ENCODE results near the gene LPAR3. TPM values are rescaled to one million over a fixed set of nuclear protein-coding genes. Genes with fewer than 3 reads are reported as not detected.

LPAR3 gene
- total and polyA plus RNA-seq, 2 of the 13 experiments (the other 11 are each of a cell fraction or from before 2014, with no cell fraction given) = not detected

DNA sequence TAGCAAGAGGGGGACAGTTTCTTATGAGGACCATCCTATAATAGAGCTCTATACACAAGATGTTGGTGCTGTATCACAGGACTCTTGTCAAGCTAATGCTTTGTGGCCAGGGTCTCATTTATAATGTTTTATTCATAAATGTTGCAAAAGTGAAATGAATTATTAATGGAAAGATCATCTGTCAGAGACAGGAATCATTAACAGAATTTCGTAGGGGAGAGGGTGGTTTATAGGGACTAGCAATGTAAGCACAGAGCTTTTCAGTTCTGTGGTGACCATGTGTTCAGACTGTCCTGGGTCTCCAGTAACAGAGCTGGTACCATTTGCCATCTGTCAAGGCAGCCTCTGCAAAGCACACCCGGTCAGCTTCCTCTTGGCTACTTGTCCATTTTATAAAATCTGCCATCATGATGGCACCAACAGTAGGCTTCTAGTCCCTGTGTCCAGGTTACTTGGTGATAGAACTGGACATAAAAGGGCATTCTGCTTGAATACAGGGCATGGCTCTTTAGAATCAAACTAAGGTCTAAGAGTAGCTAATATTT is 36.2 kb downstream of the LPAR3 start (continued):
- TF ChIP-seq, protein P1, sequence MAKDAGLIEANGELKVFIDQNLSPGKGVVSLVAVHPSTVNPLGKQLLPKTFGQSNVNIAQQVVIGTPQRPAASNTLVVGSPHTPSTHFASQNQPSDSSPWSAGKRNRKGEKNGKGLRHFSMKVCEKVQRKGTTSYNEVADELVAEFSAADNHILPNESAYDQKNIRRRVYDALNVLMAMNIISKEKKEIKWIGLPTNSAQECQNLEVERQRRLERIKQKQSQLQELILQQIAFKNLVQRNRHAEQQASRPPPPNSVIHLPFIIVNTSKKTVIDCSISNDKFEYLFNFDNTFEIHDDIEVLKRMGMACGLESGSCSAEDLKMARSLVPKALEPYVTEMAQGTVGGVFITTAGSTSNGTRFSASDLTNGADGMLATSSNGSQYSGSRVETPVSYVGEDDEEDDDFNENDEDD (CRISPR knock-in tag; IDR thresholded peaks at IDR 0.05; ENCODE audit: borderline replicate concordance) = no peak
- TF ChIP-seq, protein P2, sequence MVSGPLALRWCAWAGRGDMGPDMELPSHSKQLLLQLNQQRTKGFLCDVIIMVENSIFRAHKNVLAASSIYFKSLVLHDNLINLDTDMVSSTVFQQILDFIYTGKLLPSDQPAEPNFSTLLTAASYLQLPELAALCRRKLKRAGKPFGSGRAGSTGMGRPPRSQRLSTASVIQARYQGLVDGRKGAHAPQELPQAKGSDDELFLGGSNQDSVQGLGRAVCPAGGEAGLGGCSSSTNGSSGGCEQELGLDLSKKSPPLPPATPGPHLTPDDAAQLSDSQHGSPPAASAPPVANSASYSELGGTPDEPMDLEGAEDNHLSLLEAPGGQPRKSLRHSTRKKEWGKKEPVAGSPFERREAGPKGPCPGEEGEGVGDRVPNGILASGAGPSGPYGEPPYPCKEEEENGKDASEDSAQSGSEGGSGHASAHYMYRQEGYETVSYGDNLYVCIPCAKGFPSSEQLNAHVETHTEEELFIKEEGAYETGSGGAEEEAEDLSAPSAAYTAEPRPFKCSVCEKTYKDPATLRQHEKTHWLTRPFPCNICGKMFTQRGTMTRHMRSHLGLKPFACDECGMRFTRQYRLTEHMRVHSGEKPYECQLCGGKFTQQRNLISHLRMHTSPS (CRISPR knock-in tag; IDR thresholded peaks at IDR 0.05; ENCODE audit: low read depth) = no peak
- TF ChIP-seq, protein P3, sequence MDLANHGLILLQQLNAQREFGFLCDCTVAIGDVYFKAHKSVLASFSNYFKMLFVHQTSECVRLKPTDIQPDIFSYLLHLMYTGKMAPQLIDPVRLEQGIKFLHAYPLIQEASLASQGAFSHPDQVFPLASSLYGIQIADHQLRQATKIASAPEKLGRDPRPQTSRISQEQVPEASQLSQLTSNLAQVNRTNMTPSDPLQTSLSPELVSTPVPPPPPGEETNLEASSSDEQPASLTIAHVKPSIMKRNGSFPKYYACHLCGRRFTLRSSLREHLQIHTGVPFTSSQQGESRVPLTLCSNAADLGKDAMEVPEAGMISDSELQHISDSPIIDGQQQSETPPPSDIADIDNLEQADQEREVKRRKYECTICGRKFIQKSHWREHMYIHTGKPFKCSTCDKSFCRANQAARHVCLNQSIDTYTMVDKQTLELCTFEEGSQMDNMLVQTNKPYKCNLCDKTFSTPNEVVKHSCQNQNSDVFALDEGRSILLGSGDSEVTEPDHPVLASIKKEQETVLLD (CRISPR knock-in tag; IDR thresholded peaks at IDR 0.05; ENCODE audit: low read depth) = no peak
- TF ChIP-seq, protein P4, sequence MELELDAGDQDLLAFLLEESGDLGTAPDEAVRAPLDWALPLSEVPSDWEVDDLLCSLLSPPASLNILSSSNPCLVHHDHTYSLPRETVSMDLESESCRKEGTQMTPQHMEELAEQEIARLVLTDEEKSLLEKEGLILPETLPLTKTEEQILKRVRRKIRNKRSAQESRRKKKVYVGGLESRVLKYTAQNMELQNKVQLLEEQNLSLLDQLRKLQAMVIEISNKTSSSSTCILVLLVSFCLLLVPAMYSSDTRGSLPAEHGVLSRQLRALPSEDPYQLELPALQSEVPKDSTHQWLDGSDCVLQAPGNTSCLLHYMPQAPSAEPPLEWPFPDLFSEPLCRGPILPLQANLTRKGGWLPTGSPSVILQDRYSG (CRISPR knock-in tag; IDR thresholded peaks at IDR 0.05) = no peak
- TF ChIP-seq, protein P5, sequence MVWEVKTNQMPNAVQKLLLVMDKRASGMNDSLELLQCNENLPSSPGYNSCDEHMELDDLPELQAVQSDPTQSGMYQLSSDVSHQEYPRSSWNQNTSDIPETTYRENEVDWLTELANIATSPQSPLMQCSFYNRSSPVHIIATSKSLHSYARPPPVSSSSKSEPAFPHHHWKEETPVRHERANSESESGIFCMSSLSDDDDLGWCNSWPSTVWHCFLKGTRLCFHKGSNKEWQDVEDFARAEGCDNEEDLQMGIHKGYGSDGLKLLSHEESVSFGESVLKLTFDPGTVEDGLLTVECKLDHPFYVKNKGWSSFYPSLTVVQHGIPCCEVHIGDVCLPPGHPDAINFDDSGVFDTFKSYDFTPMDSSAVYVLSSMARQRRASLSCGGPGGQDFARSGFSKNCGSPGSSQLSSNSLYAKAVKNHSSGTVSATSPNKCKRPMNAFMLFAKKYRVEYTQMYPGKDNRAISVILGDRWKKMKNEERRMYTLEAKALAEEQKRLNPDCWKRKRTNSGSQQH (CRISPR knock-in tag; IDR thresholded peaks at IDR 0.05; ENCODE audit: low read depth) = no peak
- no peak for TF ChIP-seq ETV6 (CRISPR knock-in tag; conservative IDR thresholded peaks at IDR 0.05)
- TF ChIP-seq, protein P6, sequence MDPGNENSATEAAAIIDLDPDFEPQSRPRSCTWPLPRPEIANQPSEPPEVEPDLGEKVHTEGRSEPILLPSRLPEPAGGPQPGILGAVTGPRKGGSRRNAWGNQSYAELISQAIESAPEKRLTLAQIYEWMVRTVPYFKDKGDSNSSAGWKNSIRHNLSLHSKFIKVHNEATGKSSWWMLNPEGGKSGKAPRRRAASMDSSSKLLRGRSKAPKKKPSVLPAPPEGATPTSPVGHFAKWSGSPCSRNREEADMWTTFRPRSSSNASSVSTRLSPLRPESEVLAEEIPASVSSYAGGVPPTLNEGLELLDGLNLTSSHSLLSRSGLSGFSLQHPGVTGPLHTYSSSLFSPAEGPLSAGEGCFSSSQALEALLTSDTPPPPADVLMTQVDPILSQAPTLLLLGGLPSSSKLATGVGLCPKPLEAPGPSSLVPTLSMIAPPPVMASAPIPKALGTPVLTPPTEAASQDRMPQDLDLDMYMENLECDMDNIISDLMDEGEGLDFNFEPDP (CRISPR knock-in tag; conservative IDR thresholded peaks at IDR 0.05) = no peak

Measured in HepG2 (cell line).